GM12878 (cell line): ENCODE measurements around the gene PGLYRP2. TPM values are rescaled to one million over a fixed set of nuclear protein-coding genes. Genes with fewer than 3 reads are reported as not detected.

Source experiments
- ATAC-seq: fragments of 200-7000 bp; cut with Tn5 transposase; 3 replicates; pipeline ENCODE4 v1.9.1; 2020; ENCODE audit warnings: mild to moderate bottlenecking, moderate library complexity
- BruUV-seq: library from RNA; stranded (reverse); fragments of 400-500 nt; replicated peaks from 2 replicates; lab custom pipeline; 2021; lab: Mats Ljungman, UMichigan
- CTCF ChIA-PET: fragments of 300-600 bp; sonication (Branson Sonifier 250); formaldehyde crosslinking; extraction: SDS; loops from one replicate; lab custom pipeline; 2021; ENCODE audit warnings: inconsistent platforms; lab: Yijun Ruan, JAX
- POLR2A ChIA-PET: fragments of 350-600 bp; formaldehyde crosslinking; extraction: SDS; loops from one replicate; lab custom pipeline; 2021; ENCODE audit warnings: inconsistent platforms; lab: Charles Lee
- RAD21 ChIA-PET: fragments of 300-600 bp; sonication (Branson Sonifier 250); formaldehyde crosslinking; loops from one replicate; lab custom pipeline; 2023; ENCODE audit warnings: antibody characterized with exemption; ENCODE audit not compliant: unreplicated experiment; lab: Charles Lee
- SMC1A ChIA-PET: fragments of 300-600 bp; sonication (Branson Sonifier 250); formaldehyde crosslinking; loops from one replicate; lab custom pipeline; 2023; ENCODE audit not compliant: unreplicated experiment, uncharacterized antibody; lab: Charles Lee
- DNase-seq: peaks from one replicate; pipeline ENCODE4 v3.0.0-alpha.2; 2011; ENCODE audit warnings: low read depth, low spot score
- FAIRE-seq: peaks from 3 replicates; lab custom pipeline; 2011; peaks lifted over from hg19 to GRCh38; lab: Jason Lieb, UNC
- H2AFZ ChIP-seq: 2 replicates; pipeline ENCODE4 v1.6.0; 2011; ENCODE audit warnings: low read depth, low read length, control low read depth; ENCODE audit not compliant: control insufficient read depth
- H3K27ac ChIP-seq: 2 replicates; pipeline ENCODE4 v1.5.1; 2011; ENCODE audit warnings: control low read depth; ENCODE audit not compliant: control insufficient read depth, insufficient read depth
- H3K27me3 ChIP-seq, 2 experiments: replicated peaks in 1 of 2; 2 replicates each; pipeline versions ENCODE4 v1.6.0 to v1.6.1; 2011; ENCODE audit warnings: low read length in 1 of 2; ENCODE audit not compliant: control insufficient read depth in 2 of 2, insufficient read depth in 2 of 2
- H3K36me3 ChIP-seq, 2 experiments: 2 replicates each; pipeline ENCODE4 v1.5.1; 2011; ENCODE audit warnings: low read length in 1 of 2; ENCODE audit not compliant: control insufficient read depth in 2 of 2, insufficient read depth in 2 of 2
- H3K4me1 ChIP-seq: 2 replicates; pipeline ENCODE4 v1.6.1; 2011; ENCODE audit warnings: mild to moderate bottlenecking, low read length, moderate library complexity, mixed read lengths; ENCODE audit not compliant: control insufficient read depth, insufficient read depth
- H3K4me2 ChIP-seq: 2 replicates; pipeline ENCODE4 v1.6.0; 2011; ENCODE audit warnings: control low read depth; ENCODE audit not compliant: control insufficient read depth, insufficient read depth
- H3K4me3 ChIP-seq: fragments of 200-600 bp; sonication (generic); 2 replicates; pipeline ENCODE4 v1.5.1; 2016
- H3K79me2 ChIP-seq: 2 replicates; pipeline ENCODE4 v1.6.0; 2011; ENCODE audit warnings: low read length; ENCODE audit not compliant: control insufficient read depth, insufficient read depth
- H3K9ac ChIP-seq: 2 replicates; pipeline ENCODE4 v1.8.0; 2011; ENCODE audit warnings: low read length, control low read depth, mixed read lengths; ENCODE audit not compliant: control insufficient read depth, insufficient read depth
- H3K9me3 ChIP-seq: replicated peaks from 3 replicates; pipeline ENCODE4 v1.5.1; 2011; ENCODE audit warnings: mild to moderate bottlenecking, low read length; ENCODE audit not compliant: control insufficient read depth, insufficient read depth
- H4K20me1 ChIP-seq: 2 replicates; pipeline ENCODE4 v1.6.0; 2011; ENCODE audit not compliant: control insufficient read depth, insufficient read depth
- BACH1 ChIP-seq: fragments of 450-650 bp; IDR thresholded peaks from 2 replicates; pipeline ENCODE4 v1.6.1; 2017; ENCODE audit warnings: mild to moderate bottlenecking, borderline replicate concordance
- CBX3 ChIP-seq: fragments of 200-600 bp; sonication (generic); IDR thresholded peaks from 2 replicates; pipeline ENCODE4 v1.6.1; 2016; ENCODE audit warnings: low read depth, borderline replicate concordance
- EED ChIP-seq: sonication (generic); IDR thresholded peaks from 2 replicates; pipeline ENCODE4 v1.6.1; 2016; ENCODE audit warnings: antibody characterized with exemption, low read depth
- LARP7 ChIP-seq: fragments of 450-650 bp; IDR thresholded peaks from 2 replicates; pipeline ENCODE4 v1.6.1; 2017; ENCODE audit warnings: mild to moderate bottlenecking
- MAX ChIP-seq: IDR thresholded peaks from 2 replicates; pipeline ENCODE4 v1.6.1; 2012; ENCODE audit warnings: low read depth, low read length, improper control_type of control experiment
- MEF2A ChIP-seq: IDR thresholded peaks from 2 replicates; pipeline ENCODE4 v1.6.1; 2011; ENCODE audit warnings: low read depth, mild to moderate bottlenecking, low read length, moderate library complexity; ENCODE audit not compliant: insufficient read depth
- NKRF ChIP-seq: fragments of 450-650 bp; conservative IDR thresholded peaks from 2 replicates; pipeline ENCODE4 v1.6.1; 2017; ENCODE audit warnings: mild to moderate bottlenecking, moderate library complexity
- POLR2AphosphoS5 ChIP-seq: IDR thresholded peaks from 2 replicates; pipeline ENCODE4 v1.6.1; 2011; ENCODE audit warnings: mild to moderate bottlenecking, low read length, inconsistent platforms
- RAD21 ChIP-seq: IDR thresholded peaks from 2 replicates; pipeline ENCODE4 v1.6.1; 2011; ENCODE audit warnings: mild to moderate bottlenecking, low read depth, low read length, moderate library complexity; ENCODE audit not compliant: insufficient read depth
- RELB ChIP-seq: fragments of 450-650 bp; IDR thresholded peaks from 2 replicates; pipeline ENCODE4 v1.6.1; 2017; ENCODE audit warnings: low read depth, mild to moderate bottlenecking, moderate library complexity
- RFX5 ChIP-seq: IDR thresholded peaks from 2 replicates; pipeline ENCODE4 v1.6.1; 2011; ENCODE audit warnings: low read depth, low read length, improper control_type of control experiment
- SIN3A ChIP-seq: IDR thresholded peaks from 2 replicates; pipeline ENCODE4 v1.6.1; 2012; ENCODE audit warnings: low read depth, low read length, improper control_type of control experiment
- ZBED1 ChIP-seq: IDR thresholded peaks from 2 replicates; pipeline ENCODE4 v1.6.1; 2016; ENCODE audit warnings: borderline replicate concordance
- ZBTB33 ChIP-seq: fragments of 450-650 bp; IDR thresholded peaks from 2 replicates; pipeline ENCODE4 v1.6.1; 2017; ENCODE audit warnings: mild to moderate bottlenecking
- ZNF24 ChIP-seq: fragments of 450-650 bp; IDR thresholded peaks from 2 replicates; pipeline ENCODE4 v1.6.1; 2017; ENCODE audit warnings: antibody characterized with exemption, mild to moderate bottlenecking
- ZNF592 ChIP-seq: fragments of 450-650 bp; IDR thresholded peaks from 2 replicates; pipeline ENCODE4 v1.6.1; 2017; ENCODE audit warnings: mild to moderate bottlenecking, moderate library complexity
- WGBS: methylation state at CpG from one replicate; pipeline ENCODE4 v1.1.6; 2016; ENCODE audit warnings: low lambda C conversion rate; ENCODE audit not compliant: insufficient replicate concordance, insufficient coverage; ENCODE audit errors: missing lambda C conversion rate; 5-methylcytosine and 5-hydroxymethylcytosine counted together
- in situ Hi-C: fragments of 300-500 bp; cut with MboI; formaldehyde crosslinking; loops from 9 replicates; pipeline ENCODE4 v1.14.3; 2018; ENCODE audit warnings: mixed read lengths
- intact Hi-C: fragments of 100-400 bp; cut with micrococcal nuclease; formaldehyde crosslinking; loops from one replicate; pipeline ENCODE4 v1.14.2; 2022; ENCODE audit not compliant: unreplicated experiment
- polyA plus RNA-seq, 11 experiments: library from polyadenylated mRNA; depleted of rRNA in 4 of 11; unstranded in 6 of 11; stranded (reverse) in 5 of 11; fragments of >200 nt; fragmentation: Nextera tagmentation in 4 of 11; fragmentation: Illumina TruSeq in 1 of 11; extraction: Ambion mirVana in 4 of 11; extraction: Trizol in 1 of 11; gene quantifications; 1 replicate in 1 of 11; 2 replicates in 10 of 11; pipeline versions ENCODE4 v1.2.1 to v1.2.3, GENCODE V29; 2011 to 2016; ENCODE audit warnings: inconsistent platforms in 2 of 11, missing spikeins in 2 of 11, low read depth in 1 of 11
- total RNA-seq, 4 experiments: library from RNA; depleted of rRNA in 3 of 4; stranded (reverse); fragments of >200 nt in 3 of 4; fragmentation: Illumina TruSeq in 1 of 4; extraction: Trizol in 1 of 4; gene quantifications; 2 replicates each; pipeline versions ENCODE4 v1.2.1 to v1.2.3, GENCODE V29; 2013 to 2021

Gene PGLYRP2
- total and polyA plus RNA-seq, 10 of the 15 experiments (the other 5 are each of a cell fraction or from before 2014, with no cell fraction given), result 0.15 to 0.48 (median 0.26) TPM; not detected in 5

- in situ Hi-C loops, result no loop called here
- no peak for FAIRE-seq
- ChIA-PET POLR2A (no interaction called here), SMC1A (interaction anchor here (2.2 kb wide), 1 partner anchor 17 kb away, joined by 5 read pairs; the partner anchor contains the start of gene AKAP8L), RAD21 (interaction anchor here (1.1 to 1.2 kb wide), 2 partner anchors 18 to 103 kb away, joined by 3 read pairs; partner anchors contain the start of gene AKAP8L), CTCF (interaction anchor here (1.4 kb wide), 1 partner anchor 17 kb away, joined by 4 read pairs; no protein-coding TSS in a partner anchor)
- ATAC-seq, result no peak
- Histone ChIP-seq H3K79me2 (peaks cover 9% of the 10 kb centered on the region), H2AFZ (no peak overlapping the region), H3K4me3 (no peak overlapping the region), H3K36me3 (no peaks in the 10 kb centered on the region), H3K4me1 (no peaks in the 10 kb centered on the region; the same call in 1 of the 2 replicates), H3K9ac (no peak overlapping the region), H3K9me3 (no peaks in the 10 kb centered on the region), H3K27me3 (no peaks in the 10 kb centered on the region), H3K4me2 (no peak overlapping the region), H4K20me1 (no peaks in the 10 kb centered on the region; the same call in 1 of the 2 replicates), H3K27ac (no peak overlapping the region)
- BruUV-seq, result no TSS peak
- no peak for DNase-seq
- 78% methylated on average over 15 of the region's 15 CpGs for WGBS
- intact Hi-C loops, result no loop called here
- TF ChIP-seq MEF2A (no peak), EED (no peak), ZBTB33 (no peak), POLR2AphosphoS5 (no peak), ZNF24 (no peak), ZBED1 (no peak), RFX5 (no peak), SIN3A (no peak), MAX (no peak), NKRF (no peak), CBX3 (no peak), BACH1 (no peak), LARP7 (no peak), ZNF592 (no peak), RAD21 (no peak), RELB (no peak)
Measured at GRCh38 chr19:15436826-15437110, 42.5 kb downstream of the PGLYRP2 start.
